HG02759 (cell line): ENCODE measurements around the gene TAPBPL.
"Not testable (repeated sequence)": the region's sequence is repeated elsewhere in the genome, so short reads cannot be mapped to it uniquely, and the experiment has no call there.

Experiments used
- ATAC-seq: cut with Tn5 transposase; IDR thresholded peaks from one replicate; pipeline ENCODE4 v1.9.1; 2021; ENCODE audit warnings: mild to moderate bottlenecking, moderate library complexity; ENCODE audit not compliant: unreplicated experiment

The TAPBPL gene

GRCh38 chr12:6489449-6489848 is 37.6 kb downstream of the TAPBPL start:
- no peak for ATAC-seq

- ATAC-seq, result not testable (repeated sequence)
These were observed 38.8 kb downstream of the TAPBPL start for GRCh38 chr12:6490673-6491072.

- ATAC-seq, result peak; percentile 72
These were observed 41.1 kb downstream of the TAPBPL start, which contains the start of gene MRPL51 for GRCh38 chr12:6492838-6493496. Gene MRPL51 (minus strand): TSS chr12:6493262. CDS start chr12:6493136, 126 bp downstream.

- peak; percentile 90 for ATAC-seq
These were observed 41.8 kb downstream of the TAPBPL start, which contains the start of gene NCAPD2 for GRCh38 chr12:6493497-6494257. Gene NCAPD2 (plus strand): TSS chr12:6494102. CDS start chr12:6495099, 997 bp downstream.

GRCh38 chr12:6494258-6494743 is 42.5 kb downstream of the TAPBPL start:
- ATAC-seq, result no peak

GRCh38 chr12:6494968-6495367 is 43.1 kb downstream of the TAPBPL start:
- ATAC-seq, result no peak

GRCh38 chr12:6497291-6497690 is 45.4 kb downstream of the TAPBPL start:
- not testable (repeated sequence) for ATAC-seq

- ATAC-seq, result no peak
These were observed 48.6 kb downstream of the TAPBPL start for GRCh38 chr12:6500466-6500865.

GRCh38 chr12:6507102-6507998 is 55.5 kb downstream of the TAPBPL start:
- ATAC-seq, result no peak

- no peak for ATAC-seq
These were observed 56.2 kb downstream of the TAPBPL start for GRCh38 chr12:6508087-6508486.
